ENCODE data around the gene CFAP100.

The CFAP100 gene

DNA sequence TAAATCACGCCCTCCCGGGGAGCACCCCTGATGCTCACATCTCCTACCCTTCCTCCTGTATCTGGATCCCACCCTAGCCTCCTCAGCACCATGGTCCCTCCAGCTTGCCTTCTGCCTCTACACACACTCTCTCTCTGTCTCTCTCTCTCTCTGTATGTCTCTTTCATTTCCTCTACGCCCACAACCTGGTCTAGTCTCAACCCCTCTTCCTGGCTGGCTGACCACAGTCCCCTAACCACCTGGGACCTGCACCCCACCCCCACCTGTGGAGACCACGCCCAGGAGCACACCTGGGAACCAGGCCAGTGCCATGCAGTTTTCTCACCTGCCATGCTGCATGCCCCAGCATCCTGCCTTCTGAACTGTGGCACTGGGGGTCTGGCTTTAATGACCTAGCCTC lies 4.0 kb upstream of the CFAP100 start:
- TF ChIP-seq FOXP2 (optimal IDR thresholded peaks at IDR 0.05; ENCODE audit: borderline replicate concordance, extremely low read depth, extremely low read length, insufficient read depth) (no peak), POLR2AphosphoS5 (IDR thresholded peaks at IDR 0.05; ENCODE audit: low read depth, low read length) (no peak), SIN3A (IDR thresholded peaks at IDR 0.05; ENCODE audit: borderline replicate concordance, insufficient read depth, low read length) (no peak)
- TF ChIP-seq, protein P1, sequence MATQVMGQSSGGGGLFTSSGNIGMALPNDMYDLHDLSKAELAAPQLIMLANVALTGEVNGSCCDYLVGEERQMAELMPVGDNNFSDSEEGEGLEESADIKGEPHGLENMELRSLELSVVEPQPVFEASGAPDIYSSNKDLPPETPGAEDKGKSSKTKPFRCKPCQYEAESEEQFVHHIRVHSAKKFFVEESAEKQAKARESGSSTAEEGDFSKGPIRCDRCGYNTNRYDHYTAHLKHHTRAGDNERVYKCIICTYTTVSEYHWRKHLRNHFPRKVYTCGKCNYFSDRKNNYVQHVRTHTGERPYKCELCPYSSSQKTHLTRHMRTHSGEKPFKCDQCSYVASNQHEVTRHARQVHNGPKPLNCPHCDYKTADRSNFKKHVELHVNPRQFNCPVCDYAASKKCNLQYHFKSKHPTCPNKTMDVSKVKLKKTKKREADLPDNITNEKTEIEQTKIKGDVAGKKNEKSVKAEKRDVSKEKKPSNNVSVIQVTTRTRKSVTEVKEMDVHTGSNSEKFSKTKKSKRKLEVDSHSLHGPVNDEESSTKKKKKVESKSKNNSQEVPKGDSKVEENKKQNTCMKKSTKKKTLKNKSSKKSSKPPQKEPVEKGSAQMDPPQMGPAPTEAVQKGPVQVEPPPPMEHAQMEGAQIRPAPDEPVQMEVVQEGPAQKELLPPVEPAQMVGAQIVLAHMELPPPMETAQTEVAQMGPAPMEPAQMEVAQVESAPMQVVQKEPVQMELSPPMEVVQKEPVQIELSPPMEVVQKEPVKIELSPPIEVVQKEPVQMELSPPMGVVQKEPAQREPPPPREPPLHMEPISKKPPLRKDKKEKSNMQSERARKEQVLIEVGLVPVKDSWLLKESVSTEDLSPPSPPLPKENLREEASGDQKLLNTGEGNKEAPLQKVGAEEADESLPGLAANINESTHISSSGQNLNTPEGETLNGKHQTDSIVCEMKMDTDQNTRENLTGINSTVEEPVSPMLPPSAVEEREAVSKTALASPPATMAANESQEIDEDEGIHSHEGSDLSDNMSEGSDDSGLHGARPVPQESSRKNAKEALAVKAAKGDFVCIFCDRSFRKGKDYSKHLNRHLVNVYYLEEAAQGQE (IDR thresholded peaks at IDR 0.05; ENCODE audit: insufficient read depth in 1 of 2, low read depth in 2 of 2, low read length in 2 of 2), result no peak

DNA sequence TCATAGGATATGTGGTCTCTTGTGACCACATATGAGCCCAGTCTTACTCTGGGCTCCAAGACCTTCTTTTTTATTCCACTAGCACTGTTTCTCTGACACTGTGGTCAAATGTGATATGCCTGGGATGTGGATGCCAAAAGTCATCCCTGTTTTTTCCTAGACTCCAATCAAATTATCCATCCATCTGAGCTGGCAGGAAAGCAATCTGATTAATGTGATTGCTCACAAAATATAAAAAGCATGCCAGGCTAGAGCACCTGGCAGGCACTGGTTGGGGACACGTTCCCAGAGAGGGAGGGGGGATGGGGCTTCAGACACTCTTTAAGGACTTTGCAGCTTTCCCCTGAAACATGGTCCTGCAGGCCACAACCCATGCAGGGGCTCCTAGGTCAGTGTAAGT lies 3.1 kb upstream of the CFAP100 start:
- TF ChIP-seq FOXP2 (optimal IDR thresholded peaks at IDR 0.05; ENCODE audit: borderline replicate concordance, extremely low read depth, extremely low read length, insufficient read depth) (no peak), TAF1 (IDR thresholded peaks at IDR 0.05; ENCODE audit: borderline replicate concordance, insufficient read depth, low read length) (no peak), SIN3A (IDR thresholded peaks at IDR 0.05; ENCODE audit: borderline replicate concordance, insufficient read depth, low read length) (no peak), POLR2AphosphoS5 (IDR thresholded peaks at IDR 0.05; ENCODE audit: low read depth, low read length) (no peak)
- TF ChIP-seq, protein P1 (IDR thresholded peaks at IDR 0.05; ENCODE audit: insufficient read depth in 1 of 2, low read depth in 2 of 2, low read length in 2 of 2), result no peak

DNA sequence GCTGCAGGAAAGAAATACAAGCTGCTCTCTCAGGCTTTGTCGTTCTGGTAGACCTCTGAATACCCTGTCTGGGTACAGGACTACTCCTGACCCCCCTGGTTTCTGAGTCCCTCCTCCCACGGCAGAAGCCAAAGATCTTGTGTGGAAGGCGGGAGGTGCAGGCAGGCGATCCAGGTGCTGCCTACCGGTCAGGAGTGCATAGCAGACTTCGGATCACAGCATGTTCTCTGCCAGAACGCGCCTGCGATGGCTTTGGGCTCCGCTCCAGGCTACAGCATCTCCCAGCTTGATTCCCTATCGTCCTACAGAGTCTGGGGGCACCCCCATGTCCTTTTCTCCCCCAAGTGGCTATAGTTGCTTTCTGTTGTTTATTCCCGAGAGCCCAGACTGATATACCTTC lies 2.5 kb upstream of the CFAP100 start:
- TF ChIP-seq SIN3A (IDR thresholded peaks at IDR 0.05; ENCODE audit: borderline replicate concordance, insufficient read depth, low read length), result no peak
- no peak for TF ChIP-seq FOXP2 (optimal IDR thresholded peaks at IDR 0.05; ENCODE audit: borderline replicate concordance, extremely low read depth, extremely low read length, insufficient read depth)
- no peak for TF ChIP-seq TAF1 (IDR thresholded peaks at IDR 0.05; ENCODE audit: borderline replicate concordance, insufficient read depth, low read length)
- no peak for TF ChIP-seq POLR2AphosphoS5 (IDR thresholded peaks at IDR 0.05; ENCODE audit: low read depth, low read length)
- TF ChIP-seq, protein P1 (IDR thresholded peaks at IDR 0.05; ENCODE audit: insufficient read depth in 1 of 2, low read depth in 2 of 2, low read length in 2 of 2), result no peak

DNA sequence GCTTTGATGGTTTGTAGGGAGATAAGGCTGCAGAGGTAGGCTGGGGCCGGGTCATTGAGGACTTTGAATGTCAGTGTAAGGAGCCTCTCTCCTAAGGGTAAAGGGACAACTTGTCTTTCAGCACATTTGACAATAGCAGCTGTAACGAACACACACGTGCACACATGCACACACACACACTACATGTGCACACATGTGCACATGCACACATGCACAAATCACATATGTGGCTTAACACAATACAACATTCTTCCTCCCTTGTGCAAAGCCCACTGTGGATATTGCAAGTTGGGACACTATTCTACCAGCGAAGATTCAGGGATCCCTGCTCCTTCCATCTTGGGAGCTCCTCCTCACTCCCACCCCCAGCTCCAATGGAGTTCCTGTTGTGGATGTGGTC lies 1.1 kb upstream of the CFAP100 start:
- TF ChIP-seq FOXP2 (optimal IDR thresholded peaks at IDR 0.05; ENCODE audit: borderline replicate concordance, extremely low read depth, extremely low read length, insufficient read depth) (no peak), SIN3A (IDR thresholded peaks at IDR 0.05; ENCODE audit: borderline replicate concordance, insufficient read depth, low read length) (no peak), POLR2AphosphoS5 (IDR thresholded peaks at IDR 0.05; ENCODE audit: low read depth, low read length) (no peak), TAF1 (IDR thresholded peaks at IDR 0.05; ENCODE audit: borderline replicate concordance, insufficient read depth, low read length) (no peak)
- TF ChIP-seq, protein P1 (IDR thresholded peaks at IDR 0.05; ENCODE audit: insufficient read depth in 1 of 2, low read depth in 2 of 2, low read length in 2 of 2), result no peak

DNA sequence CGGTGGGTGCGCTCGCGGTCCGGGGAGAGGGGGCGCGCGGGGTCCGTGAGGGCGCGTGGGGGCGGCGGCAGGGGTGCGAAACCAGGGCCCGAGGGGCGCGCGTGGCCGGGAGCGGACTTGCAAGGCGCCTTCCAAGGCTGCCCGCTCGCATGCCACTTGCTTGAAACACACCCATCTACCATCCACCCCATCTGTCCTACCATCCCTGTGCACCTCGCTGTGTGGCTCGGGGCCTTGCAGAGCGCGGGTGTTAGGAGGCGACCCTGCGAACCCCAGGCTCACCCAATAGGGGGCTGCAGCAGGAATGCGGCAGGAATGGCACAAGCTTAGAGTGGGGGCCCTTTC lies 240 bp downstream of the CFAP100 start:
- no peak for TF ChIP-seq TAF1 (IDR thresholded peaks at IDR 0.05; ENCODE audit: borderline replicate concordance, insufficient read depth, low read length)
- TF ChIP-seq SIN3A (IDR thresholded peaks at IDR 0.05; ENCODE audit: borderline replicate concordance, insufficient read depth, low read length), result no peak
